Stomach smooth muscle (tissue), 2 donors: ENCODE data around the gene NID2.

Experiments
- H3K27ac ChIP-seq: one replicate; pipeline ENCODE4 v1.7.0; 2013; ENCODE audit warnings: mild to moderate bottlenecking, low read length, inconsistent platforms
- H3K27me3 ChIP-seq, 2 donors: one replicate each; pipeline ENCODE4 v1.7.0; 2013; ENCODE audit warnings: low read length in 2 of 2; ENCODE audit not compliant: insufficient read depth in 2 of 2, control insufficient read depth in 1 of 2
- H3K36me3 ChIP-seq, 2 donors: one replicate each; pipeline ENCODE4 v1.7.0; 2013; ENCODE audit warnings: low read length in 2 of 2; ENCODE audit not compliant: control insufficient read depth in 2 of 2, insufficient read depth in 2 of 2
- H3K4me1 ChIP-seq: one replicate; pipeline ENCODE4 v1.7.0; 2013; ENCODE audit warnings: low read length; ENCODE audit not compliant: control insufficient read depth, insufficient read depth
- H3K4me3 ChIP-seq, 2 donors: one replicate each; pipeline ENCODE4 v1.7.0; 2013; ENCODE audit warnings: low read length in 2 of 2
- H3K9ac ChIP-seq, 2 donors: one replicate each; pipeline ENCODE4 v1.7.0; 2013; ENCODE audit warnings: low read length in 2 of 2, mild to moderate bottlenecking in 1 of 2
- H3K9me3 ChIP-seq, 2 donors: one replicate each; pipeline ENCODE4 v1.7.0; 2013; ENCODE audit warnings: low read length in 2 of 2; ENCODE audit not compliant: control insufficient read depth in 2 of 2
- donor health status: healthy.
- donor health status: Pancreatic carcinoma.

NID2 gene

GRCh38 chr14:52013984-52014600, 54.8 kb downstream of the NID2 start:
- H3K9me3 ChIP-seq: no peaks in the 10 kb centered on the region
- no peak overlapping the region for H3K27ac ChIP-seq
- H3K9ac ChIP-seq: no peak overlapping the region
- H3K27me3 ChIP-seq: no peaks in the 10 kb centered on the region
- H3K4me1 ChIP-seq: peaks cover 20% of the 10 kb centered on the region
- H3K36me3 ChIP-seq: peaks cover 62 to 69% of the 10 kb centered on the region in 2 donors
- no peak overlapping the region for H3K4me3 ChIP-seq

DNA sequence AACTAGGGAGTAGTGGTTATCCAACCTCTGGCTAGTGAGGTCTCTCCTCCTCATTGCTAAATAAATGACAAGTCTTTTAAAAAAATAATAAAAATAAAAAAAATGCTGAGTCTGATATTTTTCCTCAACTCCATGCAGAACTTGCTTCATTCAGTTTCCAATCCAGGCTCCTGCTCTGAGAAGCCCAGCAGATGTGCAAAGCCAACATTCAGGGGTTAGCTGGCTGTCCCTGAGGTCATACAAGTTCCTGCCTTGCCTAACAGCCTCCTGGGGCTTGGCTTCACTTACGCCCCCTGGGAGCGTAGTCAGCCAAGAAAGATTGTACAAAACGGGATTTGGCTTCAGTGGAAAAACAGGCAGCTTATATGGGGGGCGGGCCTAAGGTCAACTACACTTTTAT, 56.2 kb downstream of the NID2 start:
- peaks cover 20% of the 10 kb centered on the region for H3K4me1 ChIP-seq
- no peak overlapping the region for H3K27ac ChIP-seq
- H3K4me3 ChIP-seq: no peak overlapping the region
- H3K9me3 ChIP-seq: no peaks in the 10 kb centered on the region
- no peak overlapping the region for H3K9ac ChIP-seq
- peaks cover 64 to 71% of the 10 kb centered on the region in 2 donors for H3K36me3 ChIP-seq
- no peaks in the 10 kb centered on the region for H3K27me3 ChIP-seq

- Histone ChIP-seq H3K4me1 (peaks cover 16% of the 10 kb centered on the region), H3K36me3 (peaks cover 66 to 69% of the 10 kb centered on the region in 2 donors), H3K9ac (no peak overlapping the region), H3K9me3 (no peaks in the 10 kb centered on the region), H3K27me3 (no peaks in the 10 kb centered on the region), H3K4me3 (no peak overlapping the region), H3K27ac (no peak overlapping the region)
Measured at GRCh38 chr14:52011523-52011922, 57.3 kb downstream of the NID2 start.

GRCh38 chr14:52010173-52010693, 58.6 kb downstream of the NID2 start:
- Histone ChIP-seq H3K4me3 (no peak overlapping the region), H3K9me3 (no peaks in the 10 kb centered on the region), H3K27me3 (no peaks in the 10 kb centered on the region), H3K9ac (no peak overlapping the region), H3K36me3 (peaks cover 68 to 73% of the 10 kb centered on the region in 2 donors), H3K4me1 (peaks cover 8% of the 10 kb centered on the region), H3K27ac (peak overlapping the region; percentile 7)

DNA sequence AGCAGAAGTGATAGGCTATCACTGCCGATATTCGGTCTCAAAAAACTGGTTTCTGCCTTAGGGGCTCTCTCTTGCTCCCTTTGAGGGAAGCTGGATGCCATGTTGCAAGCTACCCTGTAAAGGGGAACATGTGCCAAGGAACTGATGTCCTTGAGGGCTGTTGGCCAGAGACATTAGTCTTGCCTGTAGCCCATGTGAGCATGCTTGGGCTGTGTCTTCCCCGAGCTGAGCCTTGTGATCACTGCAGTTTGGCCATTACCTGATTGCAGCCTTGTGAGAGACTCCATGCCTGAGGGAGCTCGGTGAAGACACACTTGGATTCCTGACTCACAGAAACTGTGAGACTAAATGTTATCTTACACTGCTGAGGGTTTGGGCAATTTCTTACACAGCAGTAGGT, 60.7 kb downstream of the NID2 start:
- Histone ChIP-seq H3K4me3 (no peak overlapping the region), H3K9me3 (no peaks in the 10 kb centered on the region), H3K27ac (peak overlapping the region; percentile 26), H3K27me3 (no peaks in the 10 kb centered on the region), H3K9ac (no peak overlapping the region), H3K4me1 (peaks cover 17% of the 10 kb centered on the region), H3K36me3 (peaks cover 57 to 70% of the 10 kb centered on the region in 2 donors)

- Histone ChIP-seq H3K27ac (peak overlapping the region; percentile 26), H3K9me3 (no peaks in the 10 kb centered on the region), H3K4me1 (peaks cover 15% of the 10 kb centered on the region), H3K9ac (no peak overlapping the region), H3K4me3 (no peak overlapping the region), H3K36me3 (peaks cover 52 to 72% of the 10 kb centered on the region in 2 donors), H3K27me3 (no peaks in the 10 kb centered on the region)
Measured at GRCh38 chr14:52007637-52008036, 61.2 kb downstream of the NID2 start.

DNA sequence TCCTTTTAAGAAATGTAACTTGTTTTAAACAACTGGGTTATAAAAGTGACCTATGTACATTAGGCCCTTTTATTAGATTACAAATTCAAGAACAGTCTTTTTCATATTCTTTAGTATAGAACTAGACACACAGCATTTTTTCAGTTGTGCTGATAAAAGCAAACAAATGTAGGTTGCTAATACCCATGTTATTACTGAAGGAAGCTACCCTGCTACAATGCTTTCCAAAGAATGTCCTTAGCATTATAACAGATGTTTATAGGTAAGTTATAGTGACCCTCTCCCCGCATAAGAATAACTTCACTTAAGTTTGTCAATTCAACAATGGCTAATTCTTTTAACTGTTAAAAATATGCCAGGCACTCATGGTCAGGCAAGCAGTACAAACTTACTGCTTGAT, 61.6 kb downstream of the NID2 start:
- H3K27ac ChIP-seq: peak overlapping the region; percentile 26

DNA sequence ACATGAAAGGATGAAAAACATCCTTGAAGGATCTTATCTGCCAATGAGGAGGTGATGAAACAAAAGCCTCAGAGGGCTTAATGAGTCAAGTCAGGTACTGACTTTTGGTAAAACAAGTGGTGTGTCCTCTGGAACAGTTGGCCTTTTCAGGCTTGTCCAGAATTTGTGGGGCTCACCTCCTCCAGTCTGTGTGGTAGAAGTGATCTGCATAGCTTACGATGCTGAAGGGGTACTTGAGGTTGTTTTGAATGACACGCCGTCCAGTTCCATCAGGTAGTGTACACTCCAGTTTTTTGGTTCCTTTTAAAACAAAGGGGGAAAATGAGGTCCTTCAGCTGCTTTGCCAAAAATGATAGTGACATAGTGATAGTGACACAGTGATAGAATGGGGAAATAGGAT, 62.5 kb downstream of the NID2 start:
- peak overlapping the region; percentile 33 for H3K27ac ChIP-seq
- no peaks in the 10 kb centered on the region for H3K27me3 ChIP-seq
- peaks cover 12% of the 10 kb centered on the region for H3K4me1 ChIP-seq
- no peak overlapping the region for H3K9ac ChIP-seq
- no peaks in the 10 kb centered on the region for H3K9me3 ChIP-seq
- H3K4me3 ChIP-seq: no peak overlapping the region
- H3K36me3 ChIP-seq: peaks cover 47 to 70% of the 10 kb centered on the region in 2 donors

More for the DNA sequence above, 61.6 kb downstream of the NID2 start:
- Histone ChIP-seq H3K27me3 (no peaks in the 10 kb centered on the region), H3K9me3 (no peaks in the 10 kb centered on the region), H3K36me3 (peaks cover 55 to 74% of the 10 kb centered on the region in 2 donors), H3K4me1 (peaks cover 15% of the 10 kb centered on the region), H3K4me3 (no peak overlapping the region), H3K9ac (no peak overlapping the region)

DNA sequence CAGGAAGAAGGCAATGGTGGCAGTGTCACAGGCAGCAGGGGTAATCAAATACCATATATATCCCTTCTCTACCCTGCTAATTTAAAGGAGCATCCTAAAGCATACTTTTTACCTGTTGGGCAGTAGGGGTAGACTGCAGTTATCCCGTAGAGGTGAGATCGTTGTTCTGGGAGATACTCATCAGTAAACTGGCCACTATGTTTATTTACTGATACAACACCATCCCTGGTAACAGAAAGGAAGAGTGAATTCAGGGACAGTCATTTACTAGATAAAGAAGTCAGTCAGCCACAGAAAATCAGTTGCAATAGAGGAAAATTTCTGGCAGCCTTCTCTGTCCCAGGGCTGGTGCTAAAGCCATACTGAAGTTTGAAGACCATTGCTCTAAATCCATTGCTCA, 63.2 kb downstream of the NID2 start:
- H3K9me3 ChIP-seq: no peaks in the 10 kb centered on the region
- H3K9ac ChIP-seq: no peak overlapping the region
- H3K4me1 ChIP-seq: peaks cover 12% of the 10 kb centered on the region
- H3K4me3 ChIP-seq: no peak overlapping the region
- peaks cover 40 to 70% of the 10 kb centered on the region in 2 donors for H3K36me3 ChIP-seq
- peak overlapping the region; percentile 33 for H3K27ac ChIP-seq
- no peaks in the 10 kb centered on the region for H3K27me3 ChIP-seq

DNA sequence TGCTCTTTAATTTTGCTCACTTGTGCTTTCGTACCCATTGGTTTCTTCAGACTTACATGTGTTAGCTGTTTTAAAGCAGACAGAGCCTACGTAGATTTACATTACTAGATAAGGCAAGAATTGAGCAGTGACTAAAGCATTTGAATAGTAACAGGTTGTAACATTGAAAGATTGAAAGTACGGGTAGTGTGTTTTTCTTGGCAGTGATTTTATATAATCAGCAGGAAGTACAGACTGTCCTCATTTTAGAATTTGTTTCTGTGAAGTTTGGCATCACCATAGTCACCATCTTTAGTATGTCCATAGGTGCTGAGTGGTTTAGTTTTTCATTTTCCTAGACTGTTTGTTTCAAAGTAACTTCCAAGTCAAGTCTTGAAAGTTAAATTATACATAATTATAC, 65.5 kb downstream of the NID2 start:
- Histone ChIP-seq H3K9me3 (no peaks in the 10 kb centered on the region), H3K36me3 (peaks cover 30 to 61% of the 10 kb centered on the region in 2 donors), H3K9ac (peak overlapping the region; percentile 13 to 70), H3K4me1 (peaks cover 12% of the 10 kb centered on the region), H3K27ac (peak overlapping the region; percentile 89), H3K4me3 (no peak overlapping the region), H3K27me3 (no peaks in the 10 kb centered on the region)

DNA sequence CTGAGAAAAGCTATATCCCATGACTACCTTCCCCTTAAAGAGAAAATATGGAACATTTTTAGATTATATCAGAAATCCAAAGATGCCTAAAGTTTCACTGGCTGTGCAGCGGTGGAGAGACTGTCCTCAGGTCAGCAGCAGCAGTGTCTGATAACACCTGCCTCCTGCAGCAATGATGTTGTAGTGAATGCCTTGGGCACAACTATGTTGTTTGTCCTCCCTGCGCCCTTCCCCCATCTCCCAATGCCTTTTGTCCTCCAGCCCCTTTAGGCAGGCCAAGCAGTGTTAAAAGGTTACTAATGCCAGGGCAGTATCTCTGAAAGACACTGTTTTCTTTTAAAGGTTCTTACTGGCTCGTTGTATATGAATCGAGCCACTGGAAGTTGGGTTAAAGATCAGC, 66.3 kb downstream of the NID2 start:
- no peaks in the 10 kb centered on the region for H3K9me3 ChIP-seq
- H3K4me3 ChIP-seq: no peak overlapping the region
- H3K27me3 ChIP-seq: no peaks in the 10 kb centered on the region
- H3K4me1 ChIP-seq: peaks cover 12% of the 10 kb centered on the region
- H3K36me3 ChIP-seq: peaks cover 24 to 53% of the 10 kb centered on the region in 2 donors
- H3K27ac ChIP-seq: peak overlapping the region; percentile 89
- H3K9ac ChIP-seq: peak overlapping the region; percentile 3 to 70
